GM12878 (cell line): ENCODE results near the gene EEF2.

Experiments
- BCL3 ChIP-seq: IDR thresholded peaks from 2 replicates; pipeline ENCODE4 v1.6.1; 2011; ENCODE audit warnings: borderline replicate concordance, low read depth, mild to moderate bottlenecking, moderate library complexity, low read length; ENCODE audit not compliant: insufficient read depth, poor library complexity, severe bottlenecking
- BRCA1 ChIP-seq: IDR thresholded peaks from 2 replicates; pipeline ENCODE4 v1.6.1; 2011; ENCODE audit warnings: low read depth, low read length, improper control_type of control experiment
- CEBPB ChIP-seq, 2 experiments: fragments of 150-350 bp in 1 of 2; IDR thresholded peaks; 2 replicates each; pipeline ENCODE4 v1.6.1; 2012 to 2014; ENCODE audit warnings: low read depth in 2 of 2, low read length in 2 of 2, borderline replicate concordance in 1 of 2, inconsistent platforms in 1 of 2
- EZH2 ChIP-seq: IDR thresholded peaks from 2 replicates; pipeline ENCODE4 v1.6.1; 2012; ENCODE audit warnings: low read depth, mild to moderate bottlenecking, control low read depth, inconsistent platforms, low read length, borderline replicate concordance; ENCODE audit not compliant: control insufficient read depth
- KAT2A ChIP-seq: conservative IDR thresholded peaks from 2 replicates; pipeline ENCODE4 v1.6.1; 2011; ENCODE audit warnings: low read depth, low read length; ENCODE audit not compliant: control insufficient read depth
- MTA3 ChIP-seq: IDR thresholded peaks from 2 replicates; pipeline ENCODE4 v1.6.1; 2012; ENCODE audit warnings: low read length, inconsistent platforms, borderline replicate concordance
- POU2F2 ChIP-seq: IDR thresholded peaks from 3 replicates; pipeline ENCODE4 v1.6.1; 2011; ENCODE audit warnings: low read depth, mild to moderate bottlenecking, low read length, borderline replicate concordance
- SIN3A ChIP-seq: IDR thresholded peaks from 2 replicates; pipeline ENCODE4 v1.6.1; 2012; ENCODE audit warnings: low read depth, low read length, improper control_type of control experiment

DNA sequence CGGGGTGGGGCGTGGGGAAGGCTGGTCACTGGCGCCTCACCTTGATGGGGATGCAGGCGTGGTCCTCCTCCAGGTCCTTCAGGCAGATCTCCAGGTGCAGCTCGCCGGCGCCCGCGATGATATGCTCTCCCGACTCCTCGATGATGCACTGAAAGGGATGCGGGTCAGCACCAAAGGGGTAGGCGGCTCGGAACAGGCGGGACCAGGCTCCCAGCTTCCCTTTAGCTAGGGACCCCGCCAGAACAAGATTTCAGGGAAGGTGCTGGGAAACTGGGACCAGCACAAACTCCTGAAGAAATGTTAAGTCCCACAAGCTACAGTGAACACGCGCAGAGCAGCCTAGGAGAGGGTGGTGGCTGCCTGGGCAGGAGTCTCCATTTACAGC, 6.0 kb downstream of the EEF2 start:
- TF ChIP-seq KAT2A = no peak
- no peak for TF ChIP-seq CEBPB (IDR thresholded peaks at IDR 0.05; ENCODE audit: borderline replicate concordance in 1 of 2, low read depth in 2 of 2, low read length in 2 of 2)
- no peak for TF ChIP-seq SIN3A
- no peak for TF ChIP-seq EZH2
- no peak for TF ChIP-seq BRCA1
- TF ChIP-seq MTA3 = no peak
- no peak for TF ChIP-seq BCL3
- no peak for TF ChIP-seq POU2F2
